Ishikawa (cell line): Measurements from ENCODE around the gene ACTRT2.

Experiments used
- CEBPB ChIP-seq: IDR thresholded peaks from 2 replicates; pipeline ENCODE4 v1.6.1; 2012
- CREB1 ChIP-seq: IDR thresholded peaks from 2 replicates; pipeline ENCODE4 v1.6.1; 2012; ENCODE audit warnings: low read depth
- EP300 ChIP-seq: IDR thresholded peaks from 2 replicates; pipeline ENCODE4 v1.6.1; 2012; ENCODE audit warnings: borderline replicate concordance
- FOXM1 ChIP-seq: IDR thresholded peaks from 2 replicates; pipeline ENCODE4 v1.6.1; 2012; ENCODE audit warnings: low read depth, borderline replicate concordance
- MAX ChIP-seq: IDR thresholded peaks from 2 replicates; pipeline ENCODE4 v1.6.1; 2012
- NFIC ChIP-seq: IDR thresholded peaks from 2 replicates; pipeline ENCODE4 v1.6.1; 2012
- RAD21 ChIP-seq: IDR thresholded peaks from 2 replicates; pipeline ENCODE4 v1.6.1; 2012; ENCODE audit warnings: low read depth
- REST ChIP-seq: IDR thresholded peaks from 2 replicates; pipeline ENCODE4 v1.6.1; 2012; ENCODE audit warnings: low read depth, mild to moderate bottlenecking
- TAF1 ChIP-seq: IDR thresholded peaks from 2 replicates; pipeline ENCODE4 v1.6.1; 2012; ENCODE audit warnings: low read depth, mild to moderate bottlenecking
- TCF12 ChIP-seq: IDR thresholded peaks from 2 replicates; pipeline ENCODE4 v1.6.1; 2012; ENCODE audit warnings: low read depth
- YY1 ChIP-seq: IDR thresholded peaks from 2 replicates; pipeline ENCODE4 v1.6.1; 2012; ENCODE audit warnings: low read depth
- ZBTB7A ChIP-seq: IDR thresholded peaks from 2 replicates; pipeline ENCODE4 v1.6.1; 2012; ENCODE audit warnings: low read depth

GRCh38 chr1:2984399-2985061 is 36.7 kb upstream of the ACTRT2 start:
- TF ChIP-seq CEBPB (no peak), EP300 (no peak), RAD21 (no peak), YY1 (no peak), NFIC (no peak), TAF1 (no peak), MAX (no peak), REST (no peak), CREB1 (no peak), FOXM1 (no peak), ZBTB7A (no peak), TCF12 (no peak)
